LNCaP clone FGC (cell line): Measurements from ENCODE around the gene JPH2.

Source experiments
- DNase-seq: peaks from one replicate; pipeline ENCODE4 v3.0.0-alpha.2; 2011; ENCODE audit warnings: low read depth
- H3K4me3 ChIP-seq: 2 replicates; pipeline ENCODE4 v1.5.1; 2011; ENCODE audit warnings: mild to moderate bottlenecking, low read depth, low read length, control low read depth
- CTCF ChIP-seq: IDR thresholded peaks from 2 replicates; pipeline ENCODE4 v1.5.1; 2012; ENCODE audit warnings: mild to moderate bottlenecking; ENCODE audit not compliant: control insufficient read depth, insufficient read depth; ENCODE audit errors: extremely low read depth

The JPH2 gene

GRCh38 chr20:44228465-44229258 lies 41.7 kb upstream of the JPH2 start:
- H3K4me3 ChIP-seq, result no peak overlapping the region
- DNase-seq, result no peak
- no peak for TF ChIP-seq CTCF

- DNase-seq, result no peak
- no peak for TF ChIP-seq CTCF
- H3K4me3 ChIP-seq, result no peak overlapping the region
Measured at GRCh38 chr20:44224637-44225036, 37.6 kb upstream of the JPH2 start.

- no peak overlapping the region for H3K4me3 ChIP-seq
- no peak for TF ChIP-seq CTCF
- no peak for DNase-seq
Measured at GRCh38 chr20:44223721-44224120, 36.7 kb upstream of the JPH2 start.

- TF ChIP-seq CTCF, result no peak
- DNase-seq, result no peak
- H3K4me3 ChIP-seq, result no peak overlapping the region
Measured at GRCh38 chr20:44222633-44223368, 35.8 kb upstream of the JPH2 start.

- no peak overlapping the region for H3K4me3 ChIP-seq
- TF ChIP-seq CTCF, result no peak
- no peak for DNase-seq
Measured at GRCh38 chr20:44222027-44222426, 35.0 kb upstream of the JPH2 start.

- TF ChIP-seq CTCF, result no peak
- H3K4me3 ChIP-seq, result no peak overlapping the region
- DNase-seq, result no peak
Measured at GRCh38 chr20:44221368-44221954, 34.5 kb upstream of the JPH2 start.
